Measurements from ENCODE around the gene GRID1. TPM values are rescaled to one million over a fixed set of nuclear protein-coding genes. Genes with fewer than 3 reads are reported as not detected.
"Not testable (repeated sequence)": the region's sequence is repeated elsewhere in the genome, so short reads cannot be mapped to it uniquely, and the experiment has no call there.

The GRID1 gene
- total and polyA plus RNA-seq, 7 experiments from 2014 or later: not detected

DNA sequence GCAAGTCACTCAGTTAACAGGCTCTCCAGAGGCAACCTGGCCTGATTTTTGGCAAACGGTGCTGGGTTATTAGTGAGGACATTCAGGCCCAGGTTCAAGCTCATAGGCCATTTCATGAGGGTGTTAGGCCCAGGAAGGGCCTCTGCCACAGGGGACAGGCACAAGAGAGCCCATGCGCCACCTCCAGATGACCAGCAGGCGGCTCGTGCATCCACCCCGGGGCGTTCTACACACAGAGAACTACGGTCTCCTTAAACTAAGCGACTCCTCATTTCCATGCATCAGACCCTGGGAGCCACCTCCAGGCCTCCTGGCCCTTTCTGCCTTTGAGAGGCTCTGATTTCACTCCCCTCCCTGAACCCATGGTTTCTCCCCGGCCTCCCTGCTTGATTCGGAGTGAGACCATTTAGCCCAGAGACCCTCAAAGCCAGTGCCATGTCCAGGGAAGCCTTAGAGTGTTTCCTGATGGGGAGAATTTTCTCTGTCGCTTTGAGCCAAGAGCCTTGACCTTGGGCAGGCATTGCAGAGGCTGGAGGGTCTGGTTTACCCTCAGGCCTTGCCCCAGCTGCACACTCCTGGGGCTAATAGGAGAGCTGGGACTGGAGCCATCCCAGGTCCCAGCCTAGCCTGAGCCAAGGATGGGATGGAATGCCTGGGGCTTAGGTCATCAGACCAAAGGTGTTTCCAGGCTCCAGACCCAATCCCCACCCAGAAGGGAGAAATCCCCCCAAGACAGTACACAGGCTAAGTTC is 188.0 kb downstream of the GRID1 start:
- Histone ChIP-seq H3K27ac (ENCODE audit: low read depth, low read length) (no peak overlapping the region), H3K4me1 (ENCODE audit: control insufficient read depth in 2 of 2, insufficient read depth in 2 of 2, low read length in 2 of 2) (no peaks in the 10 kb centered on the region), H3K36me3 (ENCODE audit: control insufficient read depth in 2 of 3, insufficient read depth in 3 of 3, low read length in 3 of 3) (no peaks in the 10 kb centered on the region), H3K27me3 (ENCODE audit: control insufficient read depth in 2 of 2, insufficient read depth in 2 of 2, low read length in 2 of 2) (no peaks in the 10 kb centered on the region), H3K9me3 (ENCODE audit: control insufficient read depth in 2 of 3, low read length in 3 of 3) (no peaks in the 10 kb centered on the region), H3K4me3 (ENCODE audit: low read length) (no peak overlapping the region)
- intact Hi-C loops (cut with micrococcal nuclease): loop anchor here in 1 of 2 donors (5.0 kb wide), 1 partner anchor 199 kb away; no protein-coding TSS in a partner anchor
- no peaks in the 10 kb centered on the region for H3K9me3 Mint-ChIP-seq
- peaks cover 0 to 8% (median 0%) of the 10 kb centered on the region in 5 donors for H3K27me3 Mint-ChIP-seq
- ChIA-PET CTCF (no interaction called here), POLR2A (no interaction called here)
- H3K4me1 Mint-ChIP-seq: no peaks in the 10 kb centered on the region
- ATAC-seq (no peak), DNase-seq (no peak)
- H3K36me3 Mint-ChIP-seq: no peaks in the 10 kb centered on the region
- H3K27ac Mint-ChIP-seq: no peak overlapping the region
- H3K4me3 Mint-ChIP-seq: no peak overlapping the region

DNA sequence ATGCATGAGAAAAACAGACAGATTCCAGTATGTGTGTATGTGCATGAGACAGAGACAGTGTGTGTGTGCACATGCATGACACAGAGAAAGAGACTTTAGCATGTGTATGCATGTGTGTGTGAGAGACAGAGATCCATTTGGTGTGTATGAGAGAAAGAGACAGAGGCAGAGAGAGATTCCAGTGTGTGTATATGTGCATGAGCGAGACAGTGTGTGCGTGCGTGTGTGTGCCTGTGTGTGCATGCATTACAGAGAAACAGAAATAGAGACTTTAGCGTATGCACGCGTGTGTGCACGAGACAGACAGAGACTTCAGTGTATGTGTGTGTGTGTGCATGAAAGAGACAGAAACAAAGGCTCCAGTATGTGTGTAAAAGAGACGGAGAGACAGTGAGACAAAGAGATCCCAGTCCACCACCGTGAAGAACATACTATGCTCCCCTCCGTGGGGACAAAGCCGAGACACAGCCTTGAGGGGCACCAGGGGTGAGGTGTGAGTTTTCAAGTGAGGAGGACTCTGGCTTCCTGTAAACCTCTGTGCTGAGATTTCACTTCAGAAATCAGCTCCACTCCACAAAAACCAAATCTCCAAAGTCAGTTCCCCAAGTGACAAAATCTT is 188.9 kb downstream of the GRID1 start:
- no peaks in the 10 kb centered on the region for H3K36me3 ChIP-seq (ENCODE audit: control insufficient read depth in 2 of 3, insufficient read depth in 3 of 3, low read length in 3 of 3)
- DNase-seq (no peak), ATAC-seq (no peak)
- H3K36me3 Mint-ChIP-seq: no peaks in the 10 kb centered on the region
- POLR2A ChIA-PET: no interaction called here
- H3K9me3 ChIP-seq (ENCODE audit: control insufficient read depth in 2 of 3, low read length in 3 of 3): no peaks in the 10 kb centered on the region
- H3K27me3 Mint-ChIP-seq: peaks cover 0 to 12% (median 2%) of the 10 kb centered on the region in 5 donors
- no peak overlapping the region for H3K4me3 ChIP-seq (ENCODE audit: low read length)
- H3K4me3 Mint-ChIP-seq: no peak overlapping the region
- no peaks in the 10 kb centered on the region for H3K9me3 Mint-ChIP-seq
- no peak overlapping the region for H3K27ac ChIP-seq (ENCODE audit: low read depth, low read length)
- CTCF ChIA-PET: no interaction called here
- H3K4me1 ChIP-seq (ENCODE audit: control insufficient read depth in 2 of 2, insufficient read depth in 2 of 2, low read length in 2 of 2): no peaks in the 10 kb centered on the region
- intact Hi-C loops (cut with micrococcal nuclease): loop anchor here in 1 of 2 donors (5.0 kb wide), 1 partner anchor 200 kb away; no protein-coding TSS in a partner anchor
- no peaks in the 10 kb centered on the region for H3K27me3 ChIP-seq (ENCODE audit: control insufficient read depth in 2 of 2, insufficient read depth in 2 of 2, low read length in 2 of 2)
- H3K4me1 Mint-ChIP-seq: no peaks in the 10 kb centered on the region
- H3K27ac Mint-ChIP-seq: no peak overlapping the region

GRCh38 chr10:86176850-86177536 is 189.6 kb downstream of the GRID1 start:
- no peaks in the 10 kb centered on the region for H3K27me3 ChIP-seq (ENCODE audit: control insufficient read depth in 2 of 2, insufficient read depth in 2 of 2, low read length in 2 of 2)
- H3K9me3 Mint-ChIP-seq: peaks cover 0 to 1% (median 0%) of the 10 kb centered on the region in 11 donors
- POLR2A ChIA-PET: no interaction called here
- no peak overlapping the region for H3K4me3 ChIP-seq (ENCODE audit: low read length)
- no peaks in the 10 kb centered on the region for H3K36me3 Mint-ChIP-seq
- H3K27me3 Mint-ChIP-seq: peaks cover 0 to 12% (median 5%) of the 10 kb centered on the region in 5 donors
- H3K4me1 Mint-ChIP-seq: no peaks in the 10 kb centered on the region
- ATAC-seq: no peak
- no peak overlapping the region for H3K27ac ChIP-seq (ENCODE audit: low read depth, low read length)
- H3K4me1 ChIP-seq (ENCODE audit: control insufficient read depth in 2 of 2, insufficient read depth in 2 of 2, low read length in 2 of 2): no peaks in the 10 kb centered on the region
- CTCF ChIA-PET: no interaction called here
- no peaks in the 10 kb centered on the region for H3K9me3 ChIP-seq (ENCODE audit: control insufficient read depth in 2 of 3, low read length in 3 of 3)
- no peak overlapping the region for H3K27ac Mint-ChIP-seq
- no peak for DNase-seq
- H3K4me3 Mint-ChIP-seq: no peak overlapping the region
- intact Hi-C loops (cut with micrococcal nuclease): loop anchor here in 1 of 2 donors (5.0 kb wide), 1 partner anchor 200 kb away; no protein-coding TSS in a partner anchor
- H3K36me3 ChIP-seq (ENCODE audit: control insufficient read depth in 2 of 3, insufficient read depth in 3 of 3, low read length in 3 of 3): no peaks in the 10 kb centered on the region

DNA sequence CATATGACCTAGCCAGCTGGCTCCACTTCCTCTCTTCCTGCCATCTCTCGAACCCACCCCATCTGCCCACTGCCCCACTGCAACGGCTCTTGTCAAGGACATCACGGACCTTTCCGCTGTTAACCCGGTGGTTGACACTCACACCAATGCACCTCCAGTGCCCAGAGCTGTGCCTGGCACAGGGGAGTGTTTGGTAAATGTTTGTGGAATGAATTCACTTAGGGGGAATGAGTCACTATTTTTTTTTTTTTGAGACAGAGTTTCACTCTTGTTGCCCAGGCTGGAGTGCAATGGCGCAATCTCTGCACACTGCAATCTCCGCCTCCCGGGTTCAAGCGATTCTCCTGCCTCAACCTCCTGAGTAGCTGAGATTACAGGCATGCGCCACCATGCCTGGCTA is 191.1 kb downstream of the GRID1 start:
- H3K9me3 Mint-ChIP-seq; ATAC-seq; H3K4me1 ChIP-seq (ENCODE audit: control insufficient read depth in 2 of 2, insufficient read depth in 2 of 2, low read length in 2 of 2); H3K9me3 ChIP-seq (ENCODE audit: control insufficient read depth in 2 of 3, low read length in 3 of 3); H3K36me3 Mint-ChIP-seq; CTCF ChIA-PET; H3K36me3 ChIP-seq (ENCODE audit: control insufficient read depth in 2 of 3, insufficient read depth in 3 of 3, low read length in 3 of 3); H3K4me3 ChIP-seq (ENCODE audit: low read length); H3K4me3 Mint-ChIP-seq; POLR2A ChIA-PET; H3K27me3 ChIP-seq (ENCODE audit: control insufficient read depth in 2 of 2, insufficient read depth in 2 of 2, low read length in 2 of 2); DNase-seq; H3K27ac ChIP-seq (ENCODE audit: low read depth, low read length); H3K27ac Mint-ChIP-seq; H3K4me1 Mint-ChIP-seq: not testable (repeated sequence)
- peaks cover 5 to 26% (median 9%) of the 10 kb centered on the region in 5 donors for H3K27me3 Mint-ChIP-seq
- intact Hi-C loops (cut with micrococcal nuclease): loop anchor here in 1 of 2 donors (5.0 kb wide), 1 partner anchor 202 kb away; no protein-coding TSS in a partner anchor

- ATAC-seq (no peak), DNase-seq (no peak)
- POLR2A ChIA-PET: no interaction called here
- H3K27ac ChIP-seq (ENCODE audit: low read depth, low read length): no peak overlapping the region
- H3K4me1 ChIP-seq (ENCODE audit: control insufficient read depth in 2 of 2, insufficient read depth in 2 of 2, low read length in 2 of 2): no peaks in the 10 kb centered on the region
- Mint-ChIP-seq H3K36me3 (no peaks in the 10 kb centered on the region), H3K27me3 (peaks cover 5 to 26% (median 10%) of the 10 kb centered on the region in 5 donors), H3K9me3 (peaks cover 0 to 1% (median 0%) of the 10 kb centered on the region in 11 donors), H3K4me3 (no peak overlapping the region), H3K4me1 (peaks cover 0 to 9% (median 0%) of the 10 kb centered on the region in 7 donors), H3K27ac (no peak overlapping the region)
- no peaks in the 10 kb centered on the region for H3K36me3 ChIP-seq (ENCODE audit: control insufficient read depth in 2 of 3, insufficient read depth in 3 of 3, low read length in 3 of 3)
- H3K4me3 ChIP-seq (ENCODE audit: low read length): no peak overlapping the region
- H3K9me3 ChIP-seq (ENCODE audit: control insufficient read depth in 2 of 3, low read length in 3 of 3): no peaks in the 10 kb centered on the region
- H3K27me3 ChIP-seq (ENCODE audit: control insufficient read depth in 2 of 2, insufficient read depth in 2 of 2, low read length in 2 of 2): no peaks in the 10 kb centered on the region
- intact Hi-C loops (cut with micrococcal nuclease): no loop called here
- CTCF ChIA-PET: no interaction called here
Measured at GRCh38 chr10:86172301-86172700, 194.3 kb downstream of the GRID1 start.

DNA sequence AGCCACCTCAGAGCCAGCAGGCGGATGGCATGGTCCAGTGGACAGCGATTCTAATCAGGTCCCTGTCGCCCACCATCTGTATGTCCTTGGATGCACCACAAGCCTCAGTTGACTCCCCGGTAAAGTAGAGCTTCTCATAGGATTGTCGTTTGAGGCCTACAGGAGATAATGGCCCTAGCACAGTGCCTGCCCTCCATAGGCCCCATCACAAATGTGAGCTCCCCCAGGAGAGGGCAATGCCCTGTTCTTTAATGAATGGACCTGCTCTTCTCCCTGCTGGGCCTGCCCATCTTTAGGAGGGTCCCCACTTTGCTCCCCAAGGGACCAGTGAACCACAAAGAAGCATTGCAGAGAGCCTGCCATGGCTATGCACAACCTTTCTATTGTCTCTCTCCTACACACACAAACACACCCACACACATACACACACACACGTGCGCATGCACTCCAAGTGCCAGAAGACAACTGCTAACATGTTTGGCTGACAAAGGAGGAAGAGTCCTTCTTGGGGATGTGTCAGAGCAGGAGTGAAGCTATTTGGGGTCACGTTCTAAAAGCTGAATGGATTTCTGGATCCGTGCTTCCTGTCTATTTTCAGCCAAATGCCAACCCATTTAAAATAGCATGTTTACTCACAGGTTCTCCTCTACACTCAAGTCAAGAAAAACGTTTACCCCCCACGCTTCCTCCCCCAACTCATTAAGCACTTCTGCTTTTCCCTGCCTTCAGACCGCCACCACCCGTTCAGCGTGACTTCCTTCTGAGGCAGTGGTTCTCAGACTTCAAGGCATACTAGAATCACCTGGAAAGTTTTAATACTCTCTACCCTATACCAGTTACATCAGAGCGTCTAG is 196.1 kb downstream of the GRID1 start:
- Histone ChIP-seq H3K4me3 (ENCODE audit: low read length) (no peak overlapping the region), H3K36me3 (ENCODE audit: control insufficient read depth in 2 of 3, insufficient read depth in 3 of 3, low read length in 3 of 3) (no peaks in the 10 kb centered on the region), H3K27me3 (ENCODE audit: control insufficient read depth in 2 of 2, insufficient read depth in 2 of 2, low read length in 2 of 2) (no peaks in the 10 kb centered on the region), H3K4me1 (ENCODE audit: control insufficient read depth in 2 of 2, insufficient read depth in 2 of 2, low read length in 2 of 2) (no peaks in the 10 kb centered on the region), H3K27ac (ENCODE audit: low read depth, low read length) (no peak overlapping the region), H3K9me3 (ENCODE audit: control insufficient read depth in 2 of 3, low read length in 3 of 3) (no peaks in the 10 kb centered on the region)
- Mint-ChIP-seq H3K9me3 (peaks cover 0 to 1% (median 0%) of the 10 kb centered on the region in 11 donors), H3K4me3 (no peak overlapping the region), H3K27me3 (peaks cover 5 to 26% (median 10%) of the 10 kb centered on the region in 5 donors), H3K36me3 (no peaks in the 10 kb centered on the region), H3K27ac (no peak overlapping the region), H3K4me1 (peaks cover 0 to 9% (median 0%) of the 10 kb centered on the region in 7 donors)
- intact Hi-C loops (cut with micrococcal nuclease): no loop called here
- no peak for ATAC-seq
- CTCF ChIA-PET: no interaction called here
- POLR2A ChIA-PET: no interaction called here
- no peak for DNase-seq
